ENCODE results near the gene CACNA2D4.

Gene CACNA2D4

DNA sequence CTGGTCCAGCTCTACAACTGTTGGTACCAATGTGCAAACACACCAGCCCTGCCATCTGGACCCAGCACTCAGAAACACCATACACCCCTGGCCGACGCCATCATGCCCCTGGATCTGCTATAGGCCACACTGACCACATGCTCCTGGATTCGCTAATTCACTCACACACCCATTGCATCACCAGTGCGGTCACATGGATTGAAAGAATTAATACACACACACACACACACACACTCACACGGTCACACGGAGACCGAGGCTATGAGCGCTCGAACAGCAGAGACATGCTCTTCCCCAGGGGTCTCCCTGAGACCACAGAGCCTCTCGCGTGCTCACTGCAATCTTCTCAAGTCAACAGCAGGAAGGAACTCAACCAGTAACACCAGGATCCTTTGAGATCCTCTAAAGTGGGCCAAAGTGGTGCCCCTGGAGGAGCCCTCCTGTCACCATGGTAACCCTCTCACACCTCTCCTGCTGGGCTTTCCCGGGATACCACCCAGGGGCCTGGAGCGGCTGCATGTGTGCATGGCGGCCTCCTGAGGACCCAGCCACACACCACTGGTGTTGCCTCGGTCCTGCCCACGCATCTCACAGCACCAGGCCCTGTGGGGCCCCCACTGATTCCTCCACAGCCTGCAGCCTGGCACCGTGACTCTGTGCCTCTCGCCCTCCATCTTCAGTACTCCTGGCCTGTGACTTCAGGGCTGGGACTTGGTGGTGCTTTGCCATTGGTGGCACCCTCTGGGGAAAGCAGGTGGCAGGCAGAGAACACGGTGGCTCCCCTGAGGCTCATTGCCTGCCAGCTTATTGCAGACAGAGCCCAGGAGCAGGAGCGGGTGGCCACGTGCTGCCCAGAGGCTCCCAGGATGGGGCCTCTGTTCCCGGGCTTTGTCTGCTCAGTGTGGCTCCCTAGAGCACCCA is 83.0 kb downstream of the CACNA2D4 start:
- no peak for DNase-seq

GRCh38 chr12:1834186-1834925 is 84.1 kb downstream of the CACNA2D4 start:
- no peak for DNase-seq

- DNase-seq = no peak
Observed at GRCh38 chr12:1833596-1834028, 84.8 kb downstream of the CACNA2D4 start.

- DNase-seq = no peak
Observed at GRCh38 chr12:1832801-1833595, 85.5 kb downstream of the CACNA2D4 start.

DNA sequence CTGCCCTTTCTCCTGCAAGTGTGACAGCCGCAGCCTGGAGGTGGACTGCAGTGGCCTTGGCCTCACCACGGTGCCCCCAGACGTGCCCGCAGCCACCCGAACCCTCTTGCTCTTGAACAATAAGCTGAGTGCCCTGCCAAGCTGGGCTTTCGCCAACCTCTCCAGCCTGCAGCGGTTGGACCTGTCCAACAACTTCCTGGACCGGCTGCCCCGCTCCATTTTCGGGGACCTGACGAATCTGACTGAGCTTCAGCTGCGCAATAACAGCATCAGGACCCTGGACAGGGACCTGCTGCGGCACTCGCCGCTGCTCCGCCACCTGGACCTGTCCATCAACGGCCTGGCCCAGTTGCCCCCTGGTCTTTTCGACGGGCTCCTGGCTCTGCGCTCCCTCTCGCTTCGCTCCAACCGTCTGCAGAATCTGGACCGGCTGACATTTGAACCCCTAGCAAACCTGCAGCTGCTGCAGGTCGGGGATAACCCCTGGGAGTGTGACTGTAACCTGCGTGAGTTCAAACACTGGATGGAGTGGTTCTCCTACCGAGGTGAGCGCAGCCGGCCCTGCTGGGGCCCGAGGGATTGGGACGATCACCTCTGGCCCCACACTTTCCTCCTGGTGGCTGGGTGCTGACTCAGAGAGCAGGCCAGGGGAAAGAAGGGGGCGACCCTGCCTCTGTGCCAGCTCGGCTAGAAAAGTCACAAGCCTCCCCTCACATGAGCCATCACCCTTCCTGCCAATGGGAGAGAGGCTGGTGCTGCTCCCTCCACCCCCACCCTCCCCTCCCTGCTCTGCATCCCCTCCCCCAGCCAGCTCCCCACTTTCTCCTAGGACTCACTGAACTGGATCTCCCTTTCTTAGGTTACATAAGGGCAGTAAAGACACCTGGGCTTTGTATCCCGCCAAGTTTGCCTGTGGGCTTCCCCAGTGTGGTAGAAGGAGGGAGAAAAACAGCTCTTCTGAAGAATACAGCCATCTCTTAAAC is 87.2 kb downstream of the CACNA2D4 start:
- DNase-seq = peak in 2 of 51 donors; percentile 16 to 22

- no peak for DNase-seq
Observed at GRCh38 chr12:1830401-1830845, 88.0 kb downstream of the CACNA2D4 start.

- DNase-seq = no peak
Observed at GRCh38 chr12:1829306-1829900, 89.0 kb downstream of the CACNA2D4 start.

GRCh38 chr12:1828856-1829255 is 89.6 kb downstream of the CACNA2D4 start:
- peak in 2 of 51 donors; percentile 15 to 16 for DNase-seq

- DNase-seq = no peak
Observed at GRCh38 chr12:1827826-1828805, 90.3 kb downstream of the CACNA2D4 start.

DNA sequence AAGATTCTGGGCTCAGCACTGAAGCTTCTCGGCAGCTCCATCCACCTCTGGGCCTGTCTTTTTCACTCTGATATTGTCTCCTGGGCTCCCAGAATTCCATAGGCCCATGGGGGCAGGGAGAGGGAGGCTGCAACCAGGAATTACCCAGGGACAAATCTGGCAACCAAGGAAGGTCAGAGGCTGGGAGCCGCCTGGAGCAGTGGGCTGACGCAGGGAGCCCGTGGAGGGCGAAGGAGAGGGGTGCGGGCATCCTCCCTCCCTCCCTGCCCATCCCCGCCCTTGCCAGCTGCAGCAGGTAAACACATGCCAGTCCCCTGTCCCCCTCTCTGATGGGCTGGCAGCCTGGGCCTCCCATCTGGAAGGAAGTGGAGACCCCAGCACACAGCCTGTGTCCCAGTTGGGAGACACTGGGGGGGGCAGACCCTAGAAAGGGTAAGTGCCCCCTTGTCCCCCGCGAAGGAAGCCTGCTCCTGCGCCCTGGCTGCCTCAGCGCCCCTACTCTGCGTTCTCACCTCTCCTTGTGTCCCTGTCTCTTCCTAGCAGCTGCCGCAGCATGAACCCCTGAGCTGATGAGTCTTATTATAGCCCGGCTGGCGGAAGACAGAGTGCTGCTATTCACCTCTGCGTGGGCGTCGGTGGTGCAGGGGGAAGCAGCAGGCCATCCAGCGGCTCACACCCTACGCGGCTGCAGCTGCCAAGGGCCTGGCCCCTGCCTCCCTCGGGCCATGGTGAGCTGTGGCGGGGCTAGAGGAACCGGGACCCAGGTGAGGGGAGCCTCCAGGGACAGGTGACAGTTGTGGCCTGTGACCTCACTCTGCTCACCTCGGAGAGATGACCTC is 91.4 kb downstream of the CACNA2D4 start:
- DNase-seq = peak in 1 of 51 donors; percentile 13

DNA sequence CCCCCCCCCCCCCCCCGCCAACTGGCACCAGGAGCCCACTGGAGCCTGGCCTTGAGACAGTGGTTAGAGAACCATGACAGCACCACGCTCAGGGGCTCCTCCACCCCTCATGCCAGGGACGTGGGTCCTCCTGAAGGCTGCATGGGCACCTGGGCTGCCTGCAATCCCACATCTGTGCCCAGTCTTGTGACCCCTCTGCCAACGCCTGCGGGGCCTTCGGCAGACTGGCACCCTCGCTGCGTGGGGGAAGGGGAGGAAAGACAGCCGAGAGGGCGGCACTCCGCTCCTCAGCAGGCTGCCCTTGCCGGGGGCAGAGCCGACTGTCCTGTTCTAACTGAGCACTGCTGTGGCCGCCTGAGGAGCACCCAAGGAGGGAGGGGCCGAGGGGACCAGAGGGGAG is 92.1 kb downstream of the CACNA2D4 start:
- DNase-seq = no peak

GRCh38 chr12:1825382-1826102 is 92.9 kb downstream of the CACNA2D4 start:
- DNase-seq = no peak

GRCh38 chr12:1823237-1823636 is 95.2 kb downstream of the CACNA2D4 start:
- DNase-seq = no peak

GRCh38 chr12:1822699-1823098 is 95.8 kb downstream of the CACNA2D4 start:
- DNase-seq = no peak

GRCh38 chr12:1821805-1822204 is 96.6 kb downstream of the CACNA2D4 start:
- peak in 1 of 51 donors; percentile 52 for DNase-seq

GRCh38 chr12:1820896-1821291 is 97.6 kb downstream of the CACNA2D4 start:
- DNase-seq = peak in 1 of 51 donors; percentile 54

Measured in hypothalamus (tissue), 51 donors.